Spleen (tissue), 7 donors: ENCODE results near the gene SLIT1.

Experiments used
- CTCF ChIP-seq, 11 experiments: fragments of 200-600 bp in 7 of 11; fragments of 450-650 bp in 4 of 11; sonication (generic) in 4 of 11; IDR thresholded peaks in 8 of 11; conservative IDR thresholded peaks in 3 of 11; 1 replicate in 7 of 11; 2 replicates in 4 of 11; pipeline versions ENCODE4 v1.4.0 to v1.8.0; 2016 to 2021; ENCODE audit warnings: antibody characterized with exemption in 11 of 11, inconsistent platforms in 4 of 11, mild to moderate bottlenecking in 1 of 11
- POLR2AphosphoS5 ChIP-seq, 3 donors: sonication (generic); formaldehyde crosslinking; IDR thresholded peaks; one replicate each; pipeline ENCODE4 v1.5.1; 2017; ENCODE audit warnings: antibody characterized with exemption in 3 of 3
- donor health status: DM: no; HTN: no; CAD: no; lungs with moderate emphysema.
- donor health status: DM: no; HTN: no; CAD: no.
- donor health status: DM: no; HTN: no; CAD: no.

DNA sequence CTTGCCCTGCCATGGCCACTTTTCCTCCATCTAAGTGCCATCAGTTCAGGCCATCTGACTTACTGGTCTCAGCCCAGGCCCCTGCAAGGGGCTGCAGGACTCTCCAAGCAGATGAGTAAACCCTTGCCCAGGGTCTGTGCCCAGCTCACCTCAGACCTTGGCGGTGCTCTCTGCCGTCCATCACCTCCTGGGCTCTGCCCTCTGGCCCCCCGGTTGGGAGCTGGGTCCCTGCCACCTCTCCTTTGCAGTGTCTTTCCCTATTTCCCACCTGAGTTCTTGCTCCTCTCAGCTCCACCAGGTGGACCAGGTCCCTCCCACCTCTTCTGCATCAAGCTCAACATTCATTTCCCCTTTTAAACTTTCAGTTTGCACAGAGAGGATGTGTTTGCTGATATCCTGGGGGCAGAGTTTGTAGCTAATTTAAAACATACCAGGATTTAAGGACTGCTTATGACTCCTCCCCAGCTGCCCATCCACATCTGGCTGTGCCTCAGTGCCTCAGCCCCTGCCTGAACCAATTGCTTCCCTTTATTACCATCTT lies 135.5 kb downstream of the SLIT1 start:
- TF ChIP-seq CTCF (IDR thresholded peaks at IDR 0.05 in 8 of 11, conservative IDR thresholded peaks at IDR 0.05 in 3 of 11): no peak
- TF ChIP-seq POLR2AphosphoS5 (IDR thresholded peaks at IDR 0.05): no peak
